HCT116 (cell line): ENCODE measurements around the gene CISD1. TPM values are rescaled to one million over a fixed set of nuclear protein-coding genes. Genes with fewer than 3 reads are reported as not detected.

Source experiments
- ATAC-seq: fragments of 200-7000 bp; cut with Tn5 transposase; 2 replicates; pipeline ENCODE4 v1.9.1; 2020; ENCODE audit warnings: mild to moderate bottlenecking, moderate library complexity
- BruUV-seq: library from RNA; stranded (reverse); fragments of 400-500 nt; replicated peaks from 2 replicates; lab custom pipeline; 2021; lab: Mats Ljungman, UMichigan
- CTCF ChIA-PET: fragments of 300-600 bp; sonication (Branson Sonifier 250); formaldehyde crosslinking; loops from one replicate; lab custom pipeline; 2021; ENCODE audit warnings: antibody characterized with exemption; lab: Charles Lee
- POLR2A ChIA-PET: fragments of 300-600, 350-600 bp; sonication (Branson Sonifier 250); formaldehyde crosslinking; loops from one replicate; lab custom pipeline; 2021; ENCODE audit warnings: antibody characterized with exemption; lab: Charles Lee
- RAD21 ChIA-PET, 2 experiments: fragments of 300-600 bp; sonication (Branson Sonifier 250); formaldehyde crosslinking; loops; one replicate each; lab custom pipeline; 2023; ENCODE audit warnings: low total read pairs in 2 of 2; ENCODE audit not compliant: uncharacterized antibody in 2 of 2, unreplicated experiment in 2 of 2, low non-redundant PET in 1 of 2; lab: Charles Lee
- DNase-seq: peaks from one replicate; pipeline ENCODE4 v3.0.0-alpha.2; 2010; ENCODE audit warnings: low read depth, low spot score
- H2AFZ ChIP-seq: fragments of 200-600 bp; shearing (Covaris generic), sonication (generic); 2 replicates; pipeline ENCODE4 v1.6.1; 2017; ENCODE audit warnings: low read depth, mixed run types, mixed read lengths, antibody characterized with exemption, low read length; ENCODE audit not compliant: poor library complexity, severe bottlenecking
- H3K27ac ChIP-seq: 2 replicates; pipeline ENCODE4 v1.5.1; 2012; ENCODE audit warnings: low read depth, low read length
- H3K27me3 ChIP-seq: fragments of 200-600 bp; sonication (generic); 2 replicates; pipeline ENCODE4 v1.6.1; 2016; ENCODE audit warnings: mixed run types, low read length, mixed read lengths; ENCODE audit not compliant: insufficient read depth
- H3K36me3 ChIP-seq, 2 experiments: fragments of 200-500 bp in 1 of 2; fragments of 200-600 bp in 1 of 2; sonication (Bioruptor generic) in 1 of 2; sonication (generic) in 1 of 2; 2 replicates each; pipeline versions ENCODE4 v1.5.1 to v1.6.1; 2014 to 2016; ENCODE audit warnings: low read length in 2 of 2, inconsistent platforms in 1 of 2, mixed read lengths in 1 of 2, mixed run types in 1 of 2; ENCODE audit not compliant: insufficient read depth in 2 of 2, control insufficient read depth in 1 of 2
- H3K4me1 ChIP-seq, 2 experiments: fragments of 200-600 bp in 1 of 2; sonication (generic) in 1 of 2; 2 replicates each; pipeline versions ENCODE4 v1.5.1 to v1.6.1; 2012 to 2017; ENCODE audit warnings: low read length in 2 of 2, inconsistent platforms in 1 of 2, mild to moderate bottlenecking in 1 of 2, mixed read lengths in 1 of 2, mixed run types in 1 of 2, moderate library complexity in 1 of 2; ENCODE audit not compliant: insufficient read depth in 2 of 2, control insufficient read depth in 1 of 2
- H3K4me2 ChIP-seq: fragments of 200-600 bp; sonication (generic); 2 replicates; pipeline ENCODE4 v1.6.1; 2017; ENCODE audit warnings: mixed run types, low read length, mixed read lengths
- H3K4me3 ChIP-seq, 2 experiments: fragments of 200-600 bp in 1 of 2; sonication (generic) in 1 of 2; replicated peaks in 1 of 2; 2 replicates each; pipeline ENCODE4 v1.5.1; 2011 to 2016; ENCODE audit warnings: low read length in 2 of 2, control low read depth in 1 of 2, low read depth in 1 of 2, mild to moderate bottlenecking in 1 of 2, mixed read lengths in 1 of 2, mixed run types in 1 of 2
- H3K79me2 ChIP-seq: fragments of 200-600 bp; sonication (generic); 2 replicates; pipeline ENCODE4 v1.6.1; 2017; ENCODE audit warnings: mild to moderate bottlenecking, mixed run types, low read length, moderate library complexity, mixed read lengths; ENCODE audit not compliant: insufficient read depth
- H3K9ac ChIP-seq: fragments of 200-600 bp; sonication (generic); 2 replicates; pipeline ENCODE4 v1.6.1; 2016; ENCODE audit warnings: low read length, mixed read lengths
- H3K9me2 ChIP-seq: fragments of 200-600 bp; sonication (generic), shearing (Covaris generic); 2 replicates; pipeline ENCODE4 v1.6.1; 2017; ENCODE audit warnings: mixed run types, mild to moderate bottlenecking, moderate library complexity; ENCODE audit not compliant: insufficient read depth
- H3K9me3 ChIP-seq, 2 experiments: fragments of 200-500 bp in 1 of 2; fragments of 200-600 bp in 1 of 2; sonication (Bioruptor generic) in 1 of 2; sonication (generic) in 1 of 2; 2 replicates each; pipeline ENCODE4 v1.6.1; 2014 to 2017; ENCODE audit warnings: low read length in 2 of 2, mixed read lengths in 2 of 2, inconsistent platforms in 1 of 2, low read depth in 1 of 2, mild to moderate bottlenecking in 1 of 2, mixed run types in 1 of 2, moderate library complexity in 1 of 2; ENCODE audit not compliant: control insufficient read depth in 1 of 2, insufficient read depth in 1 of 2
- H4K20me1 ChIP-seq: fragments of 200-600 bp; sonication (generic), shearing (Covaris generic); 2 replicates; pipeline ENCODE4 v1.6.1; 2017; ENCODE audit warnings: mixed run types, mild to moderate bottlenecking, moderate library complexity; ENCODE audit not compliant: insufficient read depth
- ATF3 ChIP-seq: IDR thresholded peaks from 2 replicates; pipeline ENCODE4 v1.6.1; 2012
- CEBPB ChIP-seq: IDR thresholded peaks from 2 replicates; pipeline ENCODE4 v1.6.1; 2012; ENCODE audit warnings: low read depth
- ELF1 ChIP-seq: IDR thresholded peaks from 2 replicates; pipeline ENCODE4 v1.6.1; 2012; ENCODE audit warnings: low read depth, borderline replicate concordance
- EZH2 ChIP-seq: fragments of 200-600 bp; sonication (generic); IDR thresholded peaks from 2 replicates; pipeline ENCODE4 v1.6.1; 2017; ENCODE audit warnings: antibody characterized with exemption, mixed run types
- EZH2phosphoT487 ChIP-seq: fragments of 200-600 bp; IDR thresholded peaks from 2 replicates; pipeline ENCODE4 v1.6.1; 2018; ENCODE audit warnings: antibody characterized with exemption, borderline replicate concordance
- FOSL1 ChIP-seq: IDR thresholded peaks from 2 replicates; pipeline ENCODE4 v1.6.1; 2012; ENCODE audit warnings: low read depth
- JUND ChIP-seq: IDR thresholded peaks from 2 replicates; pipeline ENCODE4 v1.6.1; 2012
- POLR2A ChIP-seq: IDR thresholded peaks from 2 replicates; pipeline ENCODE4 v1.7.0; 2011; ENCODE audit warnings: borderline replicate concordance; ENCODE audit not compliant: insufficient read depth, insufficient read length; ENCODE audit errors: extremely low read depth
- POLR2AphosphoS5 ChIP-seq: IDR thresholded peaks from 2 replicates; pipeline ENCODE4 v1.6.1; 2011; ENCODE audit warnings: mild to moderate bottlenecking, low read depth, low read length, moderate library complexity
- RAD21 ChIP-seq: IDR thresholded peaks from 2 replicates; pipeline ENCODE4 v1.6.1; 2012; ENCODE audit warnings: low read depth, mild to moderate bottlenecking
- SIN3A ChIP-seq: IDR thresholded peaks from 2 replicates; pipeline ENCODE4 v1.6.1; 2012; ENCODE audit warnings: low read depth
- SP1 ChIP-seq: IDR thresholded peaks from 2 replicates; pipeline ENCODE4 v1.6.1; 2012; ENCODE audit warnings: low read depth
- SRF ChIP-seq: IDR thresholded peaks from 2 replicates; pipeline ENCODE4 v1.6.1; 2012; ENCODE audit warnings: low read depth
- TCF7L2 ChIP-seq: IDR thresholded peaks from 2 replicates; pipeline ENCODE4 v1.7.0; 2011; ENCODE audit warnings: borderline replicate concordance, inconsistent platforms; ENCODE audit not compliant: insufficient read depth, insufficient read length; ENCODE audit errors: extremely low read depth
- ZFX ChIP-seq: fragments of 450-650 bp; IDR thresholded peaks from 2 replicates; pipeline ENCODE4 v1.6.1; 2017
- ZNF274 ChIP-seq: fragments of 200-500 bp; sonication (Bioruptor generic); IDR thresholded peaks from 2 replicates; pipeline ENCODE4 v1.6.1; 2014; ENCODE audit warnings: mild to moderate bottlenecking, low read depth, low read length, inconsistent platforms
- intact Hi-C: fragments of 100-400 bp; cut with micrococcal nuclease; formaldehyde crosslinking; loops from 2 replicates; pipeline ENCODE4 v1.10.0; 2022
- total RNA-seq: library from RNA; stranded (reverse); gene quantifications from one replicate; pipeline ENCODE4 v1.2.1, GENCODE V29; 2021; ENCODE audit not compliant: unreplicated experiment
- TF ChIP-seq, protein P1 (sequence below): IDR thresholded peaks from 2 replicates; pipeline ENCODE4 v1.6.1; 2012
- TF ChIP-seq, protein P2 (sequence below): IDR thresholded peaks from 2 replicates; pipeline ENCODE4 v1.6.1; 2011; ENCODE audit warnings: mild to moderate bottlenecking, low read length, moderate library complexity; ENCODE audit not compliant: insufficient replicate concordance; ENCODE audit errors: extremely low read depth

CISD1 gene
- total RNA-seq, 1 experiment from 2014 or later = 47.3 TPM

DNA sequence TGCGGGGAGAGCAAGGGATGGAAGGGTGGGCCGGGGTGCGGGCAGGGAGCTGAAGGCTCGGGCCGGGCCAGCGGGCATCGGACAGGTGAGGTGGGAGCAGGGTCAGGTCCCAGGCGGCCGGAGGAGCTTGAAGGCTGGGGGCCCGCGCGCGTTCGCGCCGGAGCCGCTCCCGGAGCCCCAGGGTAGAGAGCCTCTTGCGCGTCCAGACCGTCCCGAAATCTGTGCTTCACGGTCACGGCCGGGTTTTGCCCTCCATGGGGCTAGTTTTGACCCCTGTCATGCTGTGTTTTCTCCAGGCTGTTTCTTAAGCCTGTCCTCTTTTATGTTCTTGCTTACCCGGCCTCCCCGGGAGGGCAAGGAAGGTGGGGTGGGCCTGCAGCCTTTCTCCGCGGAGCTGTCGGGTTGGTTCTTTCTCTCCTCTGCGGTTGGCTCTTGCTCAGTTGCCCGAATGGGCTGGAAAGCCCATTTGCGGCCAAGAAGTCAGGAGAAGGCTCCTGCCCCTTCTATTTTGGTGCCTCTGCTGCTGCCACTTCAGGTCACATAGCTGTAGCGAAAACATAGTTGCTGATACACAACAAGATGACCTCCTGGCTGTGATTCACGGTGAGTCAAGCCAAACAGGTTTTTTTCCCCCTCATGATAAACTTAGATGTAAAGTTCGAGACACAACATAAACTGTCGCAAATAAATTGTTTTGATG lies 66.5 kb downstream of the CISD1 start:
- Histone ChIP-seq H3K9ac (peak overlapping the region; percentile 82), H3K4me2 (peak overlapping the region; percentile 85), H4K20me1 (no peaks in the 10 kb centered on the region), H3K4me3 (peak overlapping the region; percentile 77 to 90), H3K36me3 (no peaks in the 10 kb centered on the region), H3K9me2 (no peaks in the 10 kb centered on the region), H3K79me2 (peaks cover 44% of the 10 kb centered on the region), H3K27me3 (no peaks in the 10 kb centered on the region), H2AFZ (no peak overlapping the region), H3K9me3 (no peaks in the 10 kb centered on the region), H3K4me1 (peaks cover 0 to 18% of the 10 kb centered on the region in 2 experiments; a peak in 2 of 4 replicates), H3K27ac (peak overlapping the region; percentile 64)
- CTCF ChIA-PET = interaction anchor here (1.3 kb wide), 1 partner anchor 36 kb away, joined by 3 read pairs; no protein-coding TSS in a partner anchor
- DNase-seq (peak; percentile 27), ATAC-seq (peak; percentile 59)
- BruUV-seq = no TSS peak
- POLR2A ChIA-PET = interaction anchor here (1.0 to 2.1 kb wide), 3 partner anchors 9 to 67 kb away, joined by 3 to 12 read pairs (median 3); partner anchors contain the start of gene CISD1
- intact Hi-C loops = loop anchor here (2.0 to 5.0 kb wide), 2 partner anchors 52 to 67 kb away; partner anchors contain the start of genes CISD1 and TFAM
- TF ChIP-seq SIN3A (0 out of 2 replicates have a peak, but pooled peaks have one; percentile 39), FOSL1 (peak; percentile 71), JUND (peak; percentile 29; the same call in 1 of the 2 replicates), ZFX (peak; percentile 31), TCF7L2 (no peak), RAD21 (no peak), ZNF274 (no peak)
- RAD21 ChIA-PET = no interaction called here

GRCh38 chr10:58336242-58336641 lies 67.3 kb downstream of the CISD1 start:
- peak overlapping the region; percentile 85 for H3K4me2 ChIP-seq
- CTCF ChIA-PET = no interaction called here
- TF ChIP-seq, protein P1, sequence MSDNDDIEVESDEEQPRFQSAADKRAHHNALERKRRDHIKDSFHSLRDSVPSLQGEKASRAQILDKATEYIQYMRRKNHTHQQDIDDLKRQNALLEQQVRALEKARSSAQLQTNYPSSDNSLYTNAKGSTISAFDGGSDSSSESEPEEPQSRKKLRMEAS = no peak
- TF ChIP-seq, protein P2, sequence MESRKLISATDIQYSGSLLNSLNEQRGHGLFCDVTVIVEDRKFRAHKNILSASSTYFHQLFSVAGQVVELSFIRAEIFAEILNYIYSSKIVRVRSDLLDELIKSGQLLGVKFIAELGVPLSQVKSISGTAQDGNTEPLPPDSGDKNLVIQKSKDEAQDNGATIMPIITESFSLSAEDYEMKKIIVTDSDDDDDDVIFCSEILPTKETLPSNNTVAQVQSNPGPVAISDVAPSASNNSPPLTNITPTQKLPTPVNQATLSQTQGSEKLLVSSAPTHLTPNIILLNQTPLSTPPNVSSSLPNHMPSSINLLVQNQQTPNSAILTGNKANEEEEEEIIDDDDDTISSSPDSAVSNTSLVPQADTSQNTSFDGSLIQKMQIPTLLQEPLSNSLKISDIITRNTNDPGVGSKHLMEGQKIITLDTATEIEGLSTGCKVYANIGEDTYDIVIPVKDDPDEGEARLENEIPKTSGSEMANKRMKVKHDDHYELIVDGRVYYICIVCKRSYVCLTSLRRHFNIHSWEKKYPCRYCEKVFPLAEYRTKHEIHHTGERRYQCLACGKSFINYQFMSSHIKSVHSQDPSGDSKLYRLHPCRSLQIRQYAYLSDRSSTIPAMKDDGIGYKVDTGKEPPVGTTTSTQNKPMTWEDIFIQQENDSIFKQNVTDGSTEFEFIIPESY = no peak
- TF ChIP-seq ZFX (no peak), SRF (no peak), EZH2 (no peak), SIN3A (no peak), ELF1 (no peak), POLR2A (no peak), POLR2AphosphoS5 (no peak), RAD21 (no peak), EZH2phosphoT487 (no peak), SP1 (no peak), CEBPB (no peak), ATF3 (no peak), ZNF274 (no peak), JUND (no peak), TCF7L2 (no peak)
- TF ChIP-seq, all 23 proteins: peak for 0
- no peaks in the 10 kb centered on the region for H3K36me3 ChIP-seq
- peaks cover 49% of the 10 kb centered on the region for H3K79me2 ChIP-seq
- H3K27ac ChIP-seq = no peak overlapping the region
- POLR2A ChIA-PET = interaction anchor here (2.1 kb wide), 1 partner anchor 9 kb away, joined by 12 read pairs; no protein-coding TSS in a partner anchor
- RAD21 ChIA-PET = no interaction called here
- peak overlapping the region; percentile 82; the same call in 1 of the 2 replicates for H3K9ac ChIP-seq
- no peaks in the 10 kb centered on the region for H3K9me3 ChIP-seq
- no peak for ATAC-seq
- H3K4me3 ChIP-seq = peak overlapping the region in 1 of 2 experiments; percentile 90; a peak in 2 of 4 replicates
- no peak overlapping the region for H2AFZ ChIP-seq
- no peaks in the 10 kb centered on the region for H3K9me2 ChIP-seq
- no peaks in the 10 kb centered on the region for H3K27me3 ChIP-seq
- H3K4me1 ChIP-seq = peaks cover 0 to 18% of the 10 kb centered on the region in 2 experiments; a peak in 2 of 4 replicates
- intact Hi-C loops = loop anchor here (5.0 kb wide), 1 partner anchor 51 kb away; the partner anchor contains the start of gene TFAM
- no peaks in the 10 kb centered on the region for H4K20me1 ChIP-seq
- BruUV-seq = no TSS peak
- DNase-seq = no peak
